Measurements from ENCODE around the gene GHSR. TPM values are rescaled to one million over a fixed set of nuclear protein-coding genes. Genes with fewer than 3 reads are reported as not detected.
"Not testable (repeated sequence)": the region's sequence is repeated elsewhere in the genome, so short reads cannot be mapped to it uniquely, and the experiment has no call there.

GHSR gene, protein sequence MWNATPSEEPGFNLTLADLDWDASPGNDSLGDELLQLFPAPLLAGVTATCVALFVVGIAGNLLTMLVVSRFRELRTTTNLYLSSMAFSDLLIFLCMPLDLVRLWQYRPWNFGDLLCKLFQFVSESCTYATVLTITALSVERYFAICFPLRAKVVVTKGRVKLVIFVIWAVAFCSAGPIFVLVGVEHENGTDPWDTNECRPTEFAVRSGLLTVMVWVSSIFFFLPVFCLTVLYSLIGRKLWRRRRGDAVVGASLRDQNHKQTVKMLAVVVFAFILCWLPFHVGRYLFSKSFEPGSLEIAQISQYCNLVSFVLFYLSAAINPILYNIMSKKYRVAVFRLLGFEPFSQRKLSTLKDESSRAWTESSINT
- not detected for polyA plus RNA-seq
- long read RNA-seq, donor 1: 0 reads
- long read RNA-seq, donor 2: 0 reads
- long read RNA-seq, donor 3: 0 reads
- long read RNA-seq, donor 4: 0 reads
- long read RNA-seq, donor 5: 0 reads
- long read RNA-seq, donor 6: 0 reads
- long read RNA-seq, donor 7: 0 reads
- long read RNA-seq, donor 8: 0 reads
- long read RNA-seq, donor 9: 0 reads
- long read RNA-seq, donor 10: 0 reads

- DNase-seq (no peak), FAIRE-seq (no peak)
- no peaks in the 10 kb centered on the region for H3K4me1 ChIP-seq (ENCODE audit: control insufficient read depth in 3 of 3, insufficient read depth in 2 of 3, low read depth in 1 of 3, low read length in 2 of 3)
- H3K27me3 ChIP-seq (ENCODE audit: control insufficient read depth in 3 of 3, insufficient read depth in 3 of 3, low read length in 3 of 3): peaks cover 11 to 52% (median 31%) of the 10 kb centered on the region in 3 donors
- no peaks in the 10 kb centered on the region for H3K36me3 ChIP-seq (ENCODE audit: control insufficient read depth in 3 of 3, insufficient read depth in 2 of 3, low read depth in 1 of 3, low read length in 3 of 3)
- H3K27ac ChIP-seq (ENCODE audit: low read depth in 1 of 3, low read length in 2 of 3): no peak within 1 kb of the TSS
- 12 to 21% (median 19%) methylated on average over 70 to 76 of the region's 76 CpGs for WGBS, 3 donors
- H3K4me3 ChIP-seq (ENCODE audit: low read depth in 1 of 3, low read length in 3 of 3): no peak within 1 kb of the TSS
- no peaks in the 10 kb centered on the region for H3K9me3 ChIP-seq (ENCODE audit: control insufficient read depth in 2 of 2, insufficient read depth in 1 of 2, low read depth in 1 of 2, low read length in 1 of 2)
Measured at GRCh38 chr3:172447611-172448579, at the start of gene GHSR. TSS of gene GHSR (minus strand) at chr3:172448456. CDS start at chr3:172448413, 43 bp downstream.

- not testable (repeated sequence) for H3K9me3 ChIP-seq (ENCODE audit: control insufficient read depth in 2 of 2, insufficient read depth in 1 of 2, low read depth in 1 of 2, low read length in 1 of 2); H3K27me3 ChIP-seq (ENCODE audit: control insufficient read depth in 3 of 3, insufficient read depth in 3 of 3, low read length in 3 of 3); H3K27ac ChIP-seq (ENCODE audit: low read depth in 1 of 3, low read length in 2 of 3); H3K4me1 ChIP-seq (ENCODE audit: control insufficient read depth in 3 of 3, insufficient read depth in 2 of 3, low read depth in 1 of 3, low read length in 2 of 3); H3K36me3 ChIP-seq (ENCODE audit: control insufficient read depth in 3 of 3, insufficient read depth in 2 of 3, low read depth in 1 of 3, low read length in 3 of 3); H3K4me3 ChIP-seq (ENCODE audit: low read depth in 1 of 3, low read length in 3 of 3)
- DNase-seq (peak; percentile 77 to 83), FAIRE-seq (peak; percentile 10)
- 16 to 27% (median 22%) methylated on average over 4 of the region's 4 CpGs for WGBS, 3 donors
Measured at GRCh38 chr3:172490198-172490669, 42.0 kb upstream of the GHSR start.

- 28 to 55% (median 38%) methylated on average over 1 of the region's 1 CpG for WGBS, 3 donors
- FAIRE-seq (no peak), DNase-seq (no peak)
- H3K4me3 ChIP-seq (ENCODE audit: low read depth in 1 of 3, low read length in 3 of 3): no peak overlapping the region
- no peaks in the 10 kb centered on the region for H3K36me3 ChIP-seq (ENCODE audit: control insufficient read depth in 3 of 3, insufficient read depth in 2 of 3, low read depth in 1 of 3, low read length in 3 of 3)
- no peak overlapping the region for H3K27ac ChIP-seq (ENCODE audit: low read depth in 1 of 3, low read length in 2 of 3)
- H3K4me1 ChIP-seq (ENCODE audit: control insufficient read depth in 3 of 3, insufficient read depth in 2 of 3, low read depth in 1 of 3, low read length in 2 of 3): no peaks in the 10 kb centered on the region
- H3K9me3 ChIP-seq (ENCODE audit: control insufficient read depth in 2 of 2, insufficient read depth in 1 of 2, low read depth in 1 of 2, low read length in 1 of 2): no peaks in the 10 kb centered on the region
- no peaks in the 10 kb centered on the region for H3K27me3 ChIP-seq (ENCODE audit: control insufficient read depth in 3 of 3, insufficient read depth in 3 of 3, low read length in 3 of 3)
Measured at GRCh38 chr3:172478116-172478515, 29.9 kb upstream of the GHSR start.

DNA sequence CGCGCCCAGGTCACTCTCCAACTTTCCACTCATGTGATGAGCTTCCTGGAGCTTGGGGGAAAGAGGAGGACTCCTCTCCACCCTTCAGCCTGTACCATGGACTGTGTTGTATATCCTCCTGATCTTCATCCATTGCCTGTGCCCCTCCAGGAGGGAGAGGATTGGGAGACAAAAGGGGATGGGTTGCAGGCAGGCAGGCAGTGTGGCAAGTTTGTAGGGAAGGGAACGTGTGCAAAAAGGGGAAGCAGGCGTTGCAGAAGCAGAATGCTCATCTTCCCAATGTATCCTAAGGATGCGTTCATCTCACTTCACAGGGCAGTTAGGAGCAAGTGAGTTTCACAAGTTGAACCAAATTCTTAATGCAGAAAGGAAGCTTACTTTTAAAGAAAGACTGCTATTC, 28.1 kb upstream of the GHSR start:
- Histone ChIP-seq H3K27me3 (ENCODE audit: control insufficient read depth in 3 of 3, insufficient read depth in 3 of 3, low read length in 3 of 3) (no peaks in the 10 kb centered on the region), H3K27ac (ENCODE audit: low read depth in 1 of 3, low read length in 2 of 3) (no peak overlapping the region), H3K9me3 (ENCODE audit: control insufficient read depth in 2 of 2, insufficient read depth in 1 of 2, low read depth in 1 of 2, low read length in 1 of 2) (peaks cover 0 to 4% of the 10 kb centered on the region in 2 donors), H3K4me3 (ENCODE audit: low read depth in 1 of 3, low read length in 3 of 3) (no peak overlapping the region), H3K36me3 (ENCODE audit: control insufficient read depth in 3 of 3, insufficient read depth in 2 of 3, low read depth in 1 of 3, low read length in 3 of 3) (no peaks in the 10 kb centered on the region), H3K4me1 (ENCODE audit: control insufficient read depth in 3 of 3, insufficient read depth in 2 of 3, low read depth in 1 of 3, low read length in 2 of 3) (no peaks in the 10 kb centered on the region)
- DNase-seq (peak in 1 of 2 donors; percentile 10), FAIRE-seq (no peak)
- 64 to 82% (median 74%) methylated on average over 5 of the region's 5 CpGs for WGBS, 3 donors

DNA sequence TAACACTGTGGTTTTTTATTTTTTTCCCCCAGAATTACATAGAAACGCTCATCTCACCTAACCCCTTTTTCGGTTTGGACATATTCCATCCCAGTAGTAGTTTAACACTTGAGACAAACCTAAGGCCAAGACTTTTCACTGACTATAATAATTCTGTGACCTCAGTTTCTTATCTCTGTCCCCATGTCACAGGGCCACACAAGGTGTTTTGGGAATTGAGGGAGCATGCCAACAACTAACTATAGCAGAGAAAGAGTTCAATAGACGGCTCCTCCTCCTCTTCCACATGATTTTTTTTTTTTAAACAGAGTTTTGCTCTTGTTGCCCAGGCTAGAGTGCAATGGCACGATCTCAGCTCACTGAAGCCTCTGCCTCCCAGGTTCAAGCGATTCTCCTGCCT, 27.4 kb upstream of the GHSR start:
- H3K9me3 ChIP-seq (ENCODE audit: control insufficient read depth in 2 of 2, insufficient read depth in 1 of 2, low read depth in 1 of 2, low read length in 1 of 2): peaks cover 0 to 4% of the 10 kb centered on the region in 2 donors
- DNase-seq (no peak), FAIRE-seq (no peak)
- H3K4me3 ChIP-seq (ENCODE audit: low read depth in 1 of 3, low read length in 3 of 3): no peak overlapping the region
- H3K36me3 ChIP-seq (ENCODE audit: control insufficient read depth in 3 of 3, insufficient read depth in 2 of 3, low read depth in 1 of 3, low read length in 3 of 3): no peaks in the 10 kb centered on the region
- no peaks in the 10 kb centered on the region for H3K27me3 ChIP-seq (ENCODE audit: control insufficient read depth in 3 of 3, insufficient read depth in 3 of 3, low read length in 3 of 3)
- WGBS, 3 donors: 84 to 86% (median 84%) methylated on average over 5 of the region's 5 CpGs
- H3K27ac ChIP-seq (ENCODE audit: low read depth in 1 of 3, low read length in 2 of 3): no peak overlapping the region
- H3K4me1 ChIP-seq (ENCODE audit: control insufficient read depth in 3 of 3, insufficient read depth in 2 of 3, low read depth in 1 of 3, low read length in 2 of 3): no peaks in the 10 kb centered on the region

DNA sequence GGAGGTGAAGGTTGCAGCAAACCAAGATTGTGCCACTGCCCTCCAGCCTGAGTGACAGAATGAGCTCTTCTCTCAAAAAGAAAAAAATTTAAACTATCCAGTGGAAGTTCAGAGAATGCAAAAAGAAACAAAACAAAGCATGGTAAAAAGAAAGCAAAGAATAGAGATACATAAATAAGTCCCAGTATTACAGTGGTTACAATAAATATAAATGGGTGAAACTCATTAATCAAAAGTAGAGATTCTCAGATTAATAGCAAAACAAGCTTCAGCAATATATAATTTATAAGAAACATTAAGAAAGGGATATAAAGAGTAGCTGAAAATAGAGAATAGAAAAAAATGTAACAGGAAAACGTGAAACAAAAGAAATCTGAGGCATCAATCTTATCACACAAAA, 23.6 kb upstream of the GHSR start:
- Histone ChIP-seq H3K4me1 (ENCODE audit: control insufficient read depth in 3 of 3, insufficient read depth in 2 of 3, low read depth in 1 of 3, low read length in 2 of 3) (no peaks in the 10 kb centered on the region), H3K27me3 (ENCODE audit: control insufficient read depth in 3 of 3, insufficient read depth in 3 of 3, low read length in 3 of 3) (peaks cover 0 to 2% (median 0%) of the 10 kb centered on the region in 3 donors), H3K36me3 (ENCODE audit: control insufficient read depth in 3 of 3, insufficient read depth in 2 of 3, low read depth in 1 of 3, low read length in 3 of 3) (no peaks in the 10 kb centered on the region), H3K27ac (ENCODE audit: low read depth in 1 of 3, low read length in 2 of 3) (no peak overlapping the region), H3K4me3 (ENCODE audit: low read depth in 1 of 3, low read length in 3 of 3) (no peak overlapping the region), H3K9me3 (ENCODE audit: control insufficient read depth in 2 of 2, insufficient read depth in 1 of 2, low read depth in 1 of 2, low read length in 1 of 2) (peaks cover 0 to 4% of the 10 kb centered on the region in 2 donors)
- FAIRE-seq (no peak), DNase-seq (no peak)
- WGBS, 3 donors: 61 to 76% (median 68%) methylated on average over 1 of the region's 1 CpG

- H3K4me3 ChIP-seq (ENCODE audit: low read depth in 1 of 3, low read length in 3 of 3): no peak overlapping the region
- 85 to 100% (median 92%) methylated on average over 1 of the region's 1 CpG for WGBS, 3 donors
- DNase-seq: no peak
Measured at GRCh38 chr3:172470588-172470987, 22.3 kb upstream of the GHSR start.

More at GRCh38 chr3:172470588-172470987, 22.3 kb upstream of the GHSR start:
- Histone ChIP-seq H3K27me3 (ENCODE audit: control insufficient read depth in 3 of 3, insufficient read depth in 3 of 3, low read length in 3 of 3) (peaks cover 0 to 2% (median 0%) of the 10 kb centered on the region in 3 donors), H3K27ac (ENCODE audit: low read depth in 1 of 3, low read length in 2 of 3) (no peak overlapping the region), H3K36me3 (ENCODE audit: control insufficient read depth in 3 of 3, insufficient read depth in 2 of 3, low read depth in 1 of 3, low read length in 3 of 3) (no peaks in the 10 kb centered on the region), H3K9me3 (ENCODE audit: control insufficient read depth in 2 of 2, insufficient read depth in 1 of 2, low read depth in 1 of 2, low read length in 1 of 2) (peaks cover 0 to 4% of the 10 kb centered on the region in 2 donors), H3K4me1 (ENCODE audit: control insufficient read depth in 3 of 3, insufficient read depth in 2 of 3, low read depth in 1 of 3, low read length in 2 of 3) (no peaks in the 10 kb centered on the region)
- FAIRE-seq: no peak
